Kidney glomerular epithelial cell (primary cell): ENCODE measurements around the gene INTS1.

ENCODE experiments used
- DNase-seq: peaks from one replicate; lab custom pipeline; 2025; lab: John Stamatoyannopoulos, UW

Gene INTS1

GRCh38 chr7:1503390-1503789, 799 bp downstream of the INTS1 start:
- DNase-seq = no peak

- no peak for DNase-seq
Observed at GRCh38 chr7:1502845-1503244, 1.3 kb downstream of the INTS1 start.

GRCh38 chr7:1501487-1502270, 2.5 kb downstream of the INTS1 start:
- no peak for DNase-seq

GRCh38 chr7:1500064-1500807, 4.0 kb downstream of the INTS1 start:
- DNase-seq = no peak

- DNase-seq = no peak
Observed at GRCh38 chr7:1499367-1500029, 4.7 kb downstream of the INTS1 start.

GRCh38 chr7:1498370-1499305, 5.6 kb downstream of the INTS1 start:
- DNase-seq = no peak

GRCh38 chr7:1497293-1497927, 6.8 kb downstream of the INTS1 start:
- no peak for DNase-seq

GRCh38 chr7:1496531-1497292, 7.5 kb downstream of the INTS1 start:
- no peak for DNase-seq

- no peak for DNase-seq
Observed at GRCh38 chr7:1495564-1496242, 8.5 kb downstream of the INTS1 start.

- no peak for DNase-seq
Observed at GRCh38 chr7:1494866-1495563, 9.2 kb downstream of the INTS1 start.

GRCh38 chr7:1494447-1494846, 9.7 kb downstream of the INTS1 start:
- no peak for DNase-seq

GRCh38 chr7:1493571-1493970, 10.6 kb downstream of the INTS1 start:
- DNase-seq = no peak

GRCh38 chr7:1493129-1493528, 11.1 kb downstream of the INTS1 start:
- DNase-seq = no peak

- no peak for DNase-seq
Observed at GRCh38 chr7:1492640-1493039, 11.5 kb downstream of the INTS1 start.

GRCh38 chr7:1492221-1492620, 12.0 kb downstream of the INTS1 start:
- DNase-seq = no peak

GRCh38 chr7:1490837-1491236, 13.4 kb downstream of the INTS1 start:
- no peak for DNase-seq

- no peak for DNase-seq
Observed at GRCh38 chr7:1489336-1489735, 14.9 kb downstream of the INTS1 start.

- no peak for DNase-seq
Observed at GRCh38 chr7:1488016-1488415, 16.2 kb downstream of the INTS1 start.

GRCh38 chr7:1487466-1487865, 16.7 kb downstream of the INTS1 start:
- no peak for DNase-seq
